Heart left ventricle (tissue), 13 donors: Measurements from ENCODE around the gene IL1RAPL1.

Source experiments
- POLR2A ChIP-seq, 2 donors: fragments of 450-650 bp; IDR thresholded peaks; one replicate each; pipeline ENCODE4 v1.6.1; 2017; ENCODE audit warnings: antibody characterized with exemption in 2 of 2, mild to moderate bottlenecking in 2 of 2, moderate library complexity in 2 of 2
- TF ChIP-seq, protein P1 (sequence below), 12 donors: fragments of 200-600 bp; sonication (generic) in 4 of 12; IDR thresholded peaks; one replicate each; pipeline versions ENCODE4 v1.5.0 to v1.8.0; 2018 to 2022; ENCODE audit warnings: antibody characterized with exemption in 12 of 12, mild to moderate bottlenecking in 5 of 12
- donor health status: ischemic (EF 13 %, LVEDD 7.1; RV severe dilation, severe dysfunction).
- donor health status: DM: no; HTN: yes; CAD: no.
- donor health status: DM: no; HTN: no; CAD: no.
- donor health status: ischemic (EF 25% LVEDD 6.9; RV normal size, moderate dysfunction).
- donor health status: ischemic (EF 25% LVEDD 5.7; RV mildly dilated, moderate dysfunction).
- donor health status: ischemic (EF 35%, LVEDD 5.7; RV mildly dilated, moderate dysfunction).
- donor health status: nonischemic (EF 11% LVEDD 7.7; RV severe dilation, severe dysfunction).
- donor health status: DM: yes; HTN: yes; CAD: no.
- donor health status: PGD.
- donor health status: ischemic (EF 29% LVEDD 5.4; RV normal size, mild dysfunction).
- donor health status: nonischemic (EF 23%, LVEDD 6.1; RV moderate dilation, normal function).

DNA sequence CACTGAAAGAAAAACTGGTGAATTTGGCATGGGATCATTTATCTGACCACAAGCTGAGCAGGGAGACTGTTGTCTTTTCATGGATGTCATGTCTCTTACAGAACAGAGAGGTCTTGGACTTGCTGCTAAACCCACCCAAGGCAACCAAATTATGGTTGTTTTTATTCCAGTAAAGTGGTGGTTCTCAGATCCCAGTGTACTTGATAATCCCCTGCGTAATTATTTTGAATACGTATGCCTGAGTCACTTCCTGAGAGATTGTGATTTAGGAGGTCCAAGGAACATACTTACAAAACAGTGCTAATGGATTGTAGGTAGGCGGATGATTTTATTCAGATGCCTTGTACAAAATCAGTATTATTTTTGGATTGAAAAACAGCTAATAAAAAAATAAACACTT is 585.6 kb downstream of the IL1RAPL1 start:
- TF ChIP-seq, protein P1, sequence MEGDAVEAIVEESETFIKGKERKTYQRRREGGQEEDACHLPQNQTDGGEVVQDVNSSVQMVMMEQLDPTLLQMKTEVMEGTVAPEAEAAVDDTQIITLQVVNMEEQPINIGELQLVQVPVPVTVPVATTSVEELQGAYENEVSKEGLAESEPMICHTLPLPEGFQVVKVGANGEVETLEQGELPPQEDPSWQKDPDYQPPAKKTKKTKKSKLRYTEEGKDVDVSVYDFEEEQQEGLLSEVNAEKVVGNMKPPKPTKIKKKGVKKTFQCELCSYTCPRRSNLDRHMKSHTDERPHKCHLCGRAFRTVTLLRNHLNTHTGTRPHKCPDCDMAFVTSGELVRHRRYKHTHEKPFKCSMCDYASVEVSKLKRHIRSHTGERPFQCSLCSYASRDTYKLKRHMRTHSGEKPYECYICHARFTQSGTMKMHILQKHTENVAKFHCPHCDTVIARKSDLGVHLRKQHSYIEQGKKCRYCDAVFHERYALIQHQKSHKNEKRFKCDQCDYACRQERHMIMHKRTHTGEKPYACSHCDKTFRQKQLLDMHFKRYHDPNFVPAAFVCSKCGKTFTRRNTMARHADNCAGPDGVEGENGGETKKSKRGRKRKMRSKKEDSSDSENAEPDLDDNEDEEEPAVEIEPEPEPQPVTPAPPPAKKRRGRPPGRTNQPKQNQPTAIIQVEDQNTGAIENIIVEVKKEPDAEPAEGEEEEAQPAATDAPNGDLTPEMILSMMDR (IDR thresholded peaks at IDR 0.05): no peak
- no peak for TF ChIP-seq POLR2A (IDR thresholded peaks at IDR 0.05)
